Astrocyte (in vitro differentiated cells and primary cell): ENCODE data around the gene SMIM33. TPM values are rescaled to one million over a fixed set of nuclear protein-coding genes. Genes with fewer than 3 reads are reported as not detected.
"Not testable (repeated sequence)": the region's sequence is repeated elsewhere in the genome, so short reads cannot be mapped to it uniquely, and the experiment has no call there.

ENCODE experiments used
- DNase-seq: peaks from one replicate; pipeline ENCODE4 v3.0.0-alpha.2; 2010; ENCODE audit warnings: low read depth
- FAIRE-seq: peaks from 2 replicates; lab custom pipeline; 2011; peaks lifted over from hg19 to GRCh38; lab: Jason Lieb, UNC
- H2AFZ ChIP-seq: 2 replicates; pipeline ENCODE4 v1.6.0; 2012; ENCODE audit warnings: low read depth, low read length, inconsistent platforms
- H3K27ac ChIP-seq: 2 replicates; pipeline ENCODE4 v1.5.1; 2011; ENCODE audit warnings: low read depth, low read length, inconsistent platforms
- H3K27me3 ChIP-seq: 2 replicates; pipeline ENCODE4 v1.6.0; 2011; ENCODE audit warnings: low read length, inconsistent platforms; ENCODE audit not compliant: insufficient read depth
- H3K36me3 ChIP-seq: 2 replicates; pipeline ENCODE4 v1.5.1; 2011; ENCODE audit warnings: low read length, inconsistent platforms; ENCODE audit not compliant: insufficient read depth
- H3K4me1 ChIP-seq: 2 replicates; pipeline ENCODE4 v1.5.1; 2011; ENCODE audit warnings: low read length, inconsistent platforms; ENCODE audit not compliant: insufficient read depth
- H3K4me2 ChIP-seq: 2 replicates; pipeline ENCODE4 v1.6.0; 2012; ENCODE audit warnings: low read length, inconsistent platforms
- H3K4me3 ChIP-seq: 2 replicates; pipeline ENCODE4 v1.5.1; 2011; ENCODE audit warnings: low read depth, mild to moderate bottlenecking, low read length, inconsistent platforms; ENCODE audit not compliant: insufficient read depth
- H3K79me2 ChIP-seq: 2 replicates; pipeline ENCODE4 v1.6.0; 2012; ENCODE audit warnings: mild to moderate bottlenecking, low read length, inconsistent platforms; ENCODE audit not compliant: insufficient read depth
- H3K9ac ChIP-seq: 2 replicates; pipeline ENCODE4 v1.6.0; 2012; ENCODE audit warnings: mild to moderate bottlenecking, low read length, inconsistent platforms
- H3K9me3 ChIP-seq: 2 replicates; pipeline ENCODE4 v1.5.1; 2012; ENCODE audit warnings: low read depth, mild to moderate bottlenecking, low read length, inconsistent platforms; ENCODE audit not compliant: insufficient read depth
- H4K20me1 ChIP-seq: 2 replicates; pipeline ENCODE4 v1.6.0; 2012; ENCODE audit warnings: low read length, inconsistent platforms; ENCODE audit not compliant: insufficient read depth
- H3K27ac Mint-ChIP-seq: one replicate; pipeline ENCODE4 v1.8.0; 2021; ENCODE audit warnings: mild to moderate bottlenecking, mixed read lengths; ENCODE audit not compliant: unreplicated experiment
- H3K27me3 Mint-ChIP-seq: one replicate; pipeline ENCODE4 v1.8.0; 2021; ENCODE audit warnings: low read depth, mixed read lengths; ENCODE audit not compliant: unreplicated experiment
- H3K36me3 Mint-ChIP-seq: one replicate; pipeline ENCODE4 v1.8.0; 2021; ENCODE audit warnings: low read depth, mixed read lengths; ENCODE audit not compliant: unreplicated experiment
- H3K4me1 Mint-ChIP-seq: one replicate; pipeline ENCODE4 v1.8.0; 2021; ENCODE audit warnings: low read depth, mixed read lengths; ENCODE audit not compliant: unreplicated experiment
- H3K4me3 Mint-ChIP-seq: one replicate; pipeline ENCODE4 v1.8.0; 2021; ENCODE audit warnings: mild to moderate bottlenecking, moderate library complexity, mixed read lengths; ENCODE audit not compliant: unreplicated experiment
- H3K9me3 Mint-ChIP-seq: one replicate; pipeline ENCODE4 v1.8.0; 2021; ENCODE audit warnings: mild to moderate bottlenecking, mixed read lengths; ENCODE audit not compliant: unreplicated experiment
- EZH2 ChIP-seq: IDR thresholded peaks from 2 replicates; pipeline ENCODE4 v1.6.1; 2012; ENCODE audit warnings: mild to moderate bottlenecking, low read length, inconsistent platforms; ENCODE audit not compliant: insufficient read depth
- total RNA-seq: library from RNA; stranded (reverse); gene quantifications from 2 replicates; pipeline ENCODE4 v1.2.1, GENCODE V29; 2021
- TF ChIP-seq, protein P1 (sequence below): IDR thresholded peaks from 2 replicates; pipeline ENCODE4 v1.5.1; 2011; ENCODE audit warnings: low read depth, mild to moderate bottlenecking, inconsistent platforms, low read length, moderate library complexity; ENCODE audit not compliant: insufficient read depth

SMIM33 gene
- total RNA-seq, 1 donor from 2014 or later: not detected

DNA sequence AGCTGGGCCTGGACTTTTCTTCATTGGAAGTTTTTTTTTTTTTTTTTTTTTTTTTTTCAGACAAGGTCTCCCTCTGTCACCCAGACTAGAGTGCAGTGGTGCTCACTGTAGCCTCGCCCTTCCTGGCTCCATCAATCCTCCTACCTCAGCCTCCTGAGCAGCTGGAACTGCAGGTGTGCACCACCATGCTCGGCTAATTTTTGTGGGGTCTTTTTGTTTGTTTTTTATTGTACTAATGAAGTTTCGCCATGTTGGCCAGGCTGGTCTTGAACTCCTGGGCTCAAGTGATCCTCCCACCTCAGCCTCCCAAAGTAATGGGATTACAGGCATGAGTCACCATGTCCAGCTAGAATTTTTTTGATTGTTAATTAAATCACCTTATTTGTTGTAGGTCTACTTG lies 35.1 kb upstream of the SMIM33 start:
- Mint-ChIP-seq H3K27ac (no peak overlapping the region), H3K9me3 (no peaks in the 10 kb centered on the region), H3K36me3 (peaks cover 1% of the 10 kb centered on the region), H3K4me1 (peaks cover 3% of the 10 kb centered on the region), H3K27me3 (no peaks in the 10 kb centered on the region), H3K4me3 (no peak overlapping the region)
- Histone ChIP-seq H3K27me3 (no peaks in the 10 kb centered on the region), H3K4me3 (no peak overlapping the region), H3K4me2 (no peak overlapping the region), H3K27ac (no peak overlapping the region), H3K79me2 (no peaks in the 10 kb centered on the region), H3K9ac (no peak overlapping the region), H3K9me3 (no peaks in the 10 kb centered on the region), H3K4me1 (peaks cover 11% of the 10 kb centered on the region), H4K20me1 (no peaks in the 10 kb centered on the region), H3K36me3 (peaks cover 8% of the 10 kb centered on the region), H2AFZ (no peak overlapping the region)
- DNase-seq (no peak), FAIRE-seq (no peak)
- TF ChIP-seq, protein P1, sequence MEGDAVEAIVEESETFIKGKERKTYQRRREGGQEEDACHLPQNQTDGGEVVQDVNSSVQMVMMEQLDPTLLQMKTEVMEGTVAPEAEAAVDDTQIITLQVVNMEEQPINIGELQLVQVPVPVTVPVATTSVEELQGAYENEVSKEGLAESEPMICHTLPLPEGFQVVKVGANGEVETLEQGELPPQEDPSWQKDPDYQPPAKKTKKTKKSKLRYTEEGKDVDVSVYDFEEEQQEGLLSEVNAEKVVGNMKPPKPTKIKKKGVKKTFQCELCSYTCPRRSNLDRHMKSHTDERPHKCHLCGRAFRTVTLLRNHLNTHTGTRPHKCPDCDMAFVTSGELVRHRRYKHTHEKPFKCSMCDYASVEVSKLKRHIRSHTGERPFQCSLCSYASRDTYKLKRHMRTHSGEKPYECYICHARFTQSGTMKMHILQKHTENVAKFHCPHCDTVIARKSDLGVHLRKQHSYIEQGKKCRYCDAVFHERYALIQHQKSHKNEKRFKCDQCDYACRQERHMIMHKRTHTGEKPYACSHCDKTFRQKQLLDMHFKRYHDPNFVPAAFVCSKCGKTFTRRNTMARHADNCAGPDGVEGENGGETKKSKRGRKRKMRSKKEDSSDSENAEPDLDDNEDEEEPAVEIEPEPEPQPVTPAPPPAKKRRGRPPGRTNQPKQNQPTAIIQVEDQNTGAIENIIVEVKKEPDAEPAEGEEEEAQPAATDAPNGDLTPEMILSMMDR: no peak
- TF ChIP-seq EZH2: no peak

DNA sequence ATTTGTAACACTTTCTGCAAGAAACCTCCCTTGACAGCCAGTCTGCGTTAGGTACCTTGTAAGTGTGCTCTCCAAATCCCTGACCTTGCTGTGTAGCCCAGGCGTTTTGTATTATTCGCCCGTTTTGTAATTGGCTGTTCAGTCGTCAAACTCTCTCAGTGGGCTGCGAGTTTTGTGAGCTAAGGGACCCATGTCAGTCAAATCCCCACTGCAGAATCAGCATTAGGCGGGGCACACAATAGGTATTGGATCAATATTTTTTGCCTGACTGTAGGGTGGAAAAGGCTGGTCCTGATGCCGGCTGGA lies 32.1 kb upstream of the SMIM33 start:
- H3K4me3 ChIP-seq: peak overlapping the region; percentile 61
- peak overlapping the region; percentile 96 for H3K4me3 Mint-ChIP-seq
- peak overlapping the region; percentile 66 for H2AFZ ChIP-seq
- no peaks in the 10 kb centered on the region for H3K79me2 ChIP-seq
- TF ChIP-seq, protein P1: no peak
- TF ChIP-seq EZH2: no peak
- H3K9me3 Mint-ChIP-seq: no peaks in the 10 kb centered on the region
- peak overlapping the region; percentile 95 for H3K9ac ChIP-seq
- H3K4me1 ChIP-seq: peaks cover 17% of the 10 kb centered on the region
- no peak overlapping the region for H3K27ac Mint-ChIP-seq
- no peaks in the 10 kb centered on the region for H4K20me1 ChIP-seq
- H3K36me3 Mint-ChIP-seq: peaks cover 1% of the 10 kb centered on the region
- FAIRE-seq (no peak), DNase-seq (no peak)
- H3K4me1 Mint-ChIP-seq: peaks cover 4% of the 10 kb centered on the region
- H3K27me3 ChIP-seq: no peaks in the 10 kb centered on the region
- H3K27me3 Mint-ChIP-seq: peaks cover 3% of the 10 kb centered on the region
- peaks cover 8% of the 10 kb centered on the region for H3K36me3 ChIP-seq
- no peak overlapping the region for H3K27ac ChIP-seq
- H3K4me2 ChIP-seq: peak overlapping the region; percentile 89
- no peaks in the 10 kb centered on the region for H3K9me3 ChIP-seq

DNA sequence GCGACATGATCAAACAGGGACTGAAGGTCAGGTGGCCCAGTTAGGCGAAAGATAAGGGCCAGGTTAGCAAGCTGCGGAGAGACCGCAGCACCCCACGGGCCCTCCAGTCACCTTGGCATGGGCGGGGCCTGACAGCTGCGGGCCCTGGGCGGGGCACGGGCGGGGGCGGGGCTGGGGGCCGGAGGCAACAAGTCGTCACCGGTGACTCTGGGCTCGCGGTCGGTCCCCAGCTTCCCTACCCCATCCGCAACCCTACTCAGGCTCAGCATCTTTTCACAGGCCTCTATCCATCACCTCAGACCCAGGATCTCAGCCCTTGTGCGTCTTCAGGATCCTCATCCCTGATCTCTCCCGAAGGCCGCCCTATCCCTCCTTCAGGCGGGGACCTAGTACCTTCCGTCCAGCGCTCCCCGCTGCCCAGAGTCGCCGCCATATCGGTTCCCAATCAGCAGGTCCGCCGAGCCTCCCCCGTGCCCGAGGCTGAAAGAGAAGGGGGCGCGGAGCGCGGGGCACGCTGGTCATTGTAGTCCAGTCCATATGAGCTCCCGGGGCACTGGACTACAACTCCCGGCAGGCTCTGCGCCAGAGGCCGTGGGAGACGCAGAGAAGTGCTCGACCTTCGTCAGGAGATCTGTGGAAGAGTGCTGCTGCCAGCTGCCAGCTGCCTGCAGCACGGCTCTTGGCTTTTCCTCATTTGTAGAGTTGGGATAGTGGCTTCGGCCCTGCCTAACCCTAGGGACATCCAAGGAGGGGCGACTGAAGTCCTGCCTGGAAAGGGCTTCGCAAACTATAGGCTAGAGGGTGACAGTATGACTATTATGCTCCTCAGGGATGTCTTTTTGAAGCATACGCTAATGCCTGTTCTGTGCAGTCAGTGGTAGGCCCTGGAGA lies 31.5 kb upstream of the SMIM33 start, which contains the start of gene DNAJC18:
Gene DNAJC18, minus strand, starts transcription at position 513 of the 891 bp plus-strand sequence. Its CDS starts 80 bp downstream, at position 433.
- Histone ChIP-seq H3K79me2 (no peaks in the 10 kb centered on the region), H2AFZ (peak within 1 kb of the TSS; percentile 97), H4K20me1 (no peaks in the 10 kb centered on the region), H3K4me1 (peaks cover 23% of the 10 kb centered on the region), H3K4me3 (peak within 1 kb of the TSS; percentile 80), H3K36me3 (peaks cover 8% of the 10 kb centered on the region), H3K27me3 (no peaks in the 10 kb centered on the region), H3K9ac (peak within 1 kb of the TSS; percentile 95), H3K4me2 (peak within 1 kb of the TSS; percentile 89), H3K9me3 (no peaks in the 10 kb centered on the region), H3K27ac (peak within 1 kb of the TSS; percentile 96)
- H3K4me3 Mint-ChIP-seq: peak within 1 kb of the TSS; percentile 96
- peak within 1 kb of the TSS; percentile 86 for H3K27ac Mint-ChIP-seq
- no peaks in the 10 kb centered on the region for H3K9me3 Mint-ChIP-seq
- H3K36me3 Mint-ChIP-seq: peaks cover 1% of the 10 kb centered on the region
- peaks cover 5% of the 10 kb centered on the region for H3K4me1 Mint-ChIP-seq
- no peak for TF ChIP-seq EZH2
- TF ChIP-seq, protein P1: no peak
- FAIRE-seq (no peak), DNase-seq (peak; percentile 72)
- H3K27me3 Mint-ChIP-seq: peaks cover 3% of the 10 kb centered on the region

DNA sequence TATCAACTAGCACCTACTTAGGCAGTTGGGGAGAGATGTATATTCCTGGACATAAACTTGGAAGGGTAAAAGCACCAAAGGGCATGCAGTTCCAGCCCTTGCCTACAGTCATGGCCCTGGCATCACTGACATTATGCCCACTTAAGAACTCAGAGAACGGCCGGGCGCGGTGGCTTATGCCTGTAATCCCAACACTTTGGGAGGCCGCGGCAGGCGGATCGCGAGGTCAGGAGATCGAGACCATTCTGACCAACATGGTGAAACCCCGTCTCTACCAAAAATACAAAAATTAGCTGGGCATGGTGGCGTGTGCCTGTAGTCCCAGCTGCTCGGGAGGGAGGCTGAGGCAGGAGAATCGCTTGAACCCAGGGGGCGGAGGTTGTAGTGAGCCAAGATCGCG lies 30.4 kb upstream of the SMIM33 start:
- not testable (repeated sequence) for H3K4me2 ChIP-seq, H3K4me3 Mint-ChIP-seq, H4K20me1 ChIP-seq, H3K36me3 Mint-ChIP-seq, H3K27me3 Mint-ChIP-seq, H2AFZ ChIP-seq, H3K79me2 ChIP-seq, H3K9me3 ChIP-seq, H3K36me3 ChIP-seq, FAIRE-seq, H3K27ac ChIP-seq, H3K9ac ChIP-seq, H3K9me3 Mint-ChIP-seq, H3K4me1 Mint-ChIP-seq, H3K4me3 ChIP-seq, H3K27ac Mint-ChIP-seq, DNase-seq, H3K27me3 ChIP-seq
- H3K4me1 ChIP-seq: peaks cover 33% of the 10 kb centered on the region
